NCI-H2196 (cell line): ENCODE measurements around the gene TPI1.

Source experiments
- DNase-seq: peaks from one replicate; lab custom pipeline; 2025; ENCODE audit not compliant: unreplicated experiment; lab: John Stamatoyannopoulos, UW

Gene TPI1

GRCh38 chr12:6867413-6868210, at the start of gene TPI1:
TSS of gene TPI1 (plus strand) at chr12:6867531. CDS start at chr12:6867567, 36 bp downstream.
- peak; percentile 45 for DNase-seq

GRCh38 chr12:6817662-6818157, 49.6 kb upstream of the TPI1 start:
- no peak for DNase-seq

- peak; percentile 23 for DNase-seq
These were observed 49.1 kb upstream of the TPI1 start for GRCh38 chr12:6818222-6818621.

GRCh38 chr12:6818645-6819044, 48.7 kb upstream of the TPI1 start:
- DNase-seq = no peak

GRCh38 chr12:6819106-6820030, 48.0 kb upstream of the TPI1 start:
- DNase-seq = no peak

- no peak for DNase-seq
These were observed 47.2 kb upstream of the TPI1 start for GRCh38 chr12:6820166-6820565.

GRCh38 chr12:6821591-6822425, 45.5 kb upstream of the TPI1 start, which contains the start of gene GPR162:
TSS of gene GPR162 (plus strand) at chr12:6821821. CDS start at chr12:6823899, 2,078 bp downstream.
- DNase-seq = peak; percentile 26

- no peak for DNase-seq
These were observed 44.8 kb upstream of the TPI1 start for GRCh38 chr12:6822426-6823135.

GRCh38 chr12:6823182-6824084, 43.9 kb upstream of the TPI1 start:
- no peak for DNase-seq

GRCh38 chr12:6824085-6824775, 43.1 kb upstream of the TPI1 start:
- no peak for DNase-seq

GRCh38 chr12:6824901-6825381, 42.4 kb upstream of the TPI1 start:
- DNase-seq = no peak

- DNase-seq = peak; percentile 75
These were observed 41.8 kb upstream of the TPI1 start for GRCh38 chr12:6825398-6826124.

GRCh38 chr12:6826125-6826733, 41.1 kb upstream of the TPI1 start:
- DNase-seq = no peak

GRCh38 chr12:6826734-6827436, 40.4 kb upstream of the TPI1 start:
- no peak for DNase-seq

- peak; percentile 60 for DNase-seq
These were observed 39.9 kb upstream of the TPI1 start for GRCh38 chr12:6827437-6827911.

GRCh38 chr12:6827982-6828780, 39.1 kb upstream of the TPI1 start, which contains the start of gene P3H3:
TSS of gene P3H3 (plus strand) at chr12:6828407. CDS start at chr12:6828441, 34 bp downstream.
- DNase-seq = peak; percentile 41
